NCI-H2227 (cell line): ENCODE results near the gene BAD.
"Not testable (repeated sequence)": the region's sequence is repeated elsewhere in the genome, so short reads cannot be mapped to it uniquely, and the experiment has no call there.

Source experiments
- DNase-seq: peaks from one replicate; lab custom pipeline; 2025; ENCODE audit not compliant: unreplicated experiment; lab: John Stamatoyannopoulos, UW

The BAD gene

GRCh38 chr11:64284048-64284961 lies at the start of gene BAD:
TSS of gene BAD (minus strand) at chr11:64284665. CDS start at chr11:64284368, 297 bp downstream.
- peak; percentile 95 for DNase-seq

DNA sequence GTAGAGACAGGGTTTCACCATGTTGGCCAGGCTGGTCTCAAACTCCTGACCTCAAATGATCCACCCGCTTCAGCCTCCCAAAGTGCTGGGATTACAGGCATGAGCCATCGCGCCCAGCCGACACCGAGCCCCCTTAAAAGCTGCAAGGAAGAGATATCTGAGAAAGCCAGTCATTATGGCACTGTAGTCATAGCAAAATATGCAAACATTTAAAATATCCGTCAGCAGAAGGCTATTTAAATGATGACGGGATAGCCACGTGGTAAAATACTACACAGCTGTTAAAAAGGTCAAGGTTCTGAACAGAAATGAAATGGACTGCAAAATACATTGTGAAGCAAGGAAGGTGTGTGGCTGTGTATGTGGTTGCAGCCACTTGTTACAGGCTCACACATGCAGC lies 49.1 kb upstream of the BAD start:
- no peak for DNase-seq

DNA sequence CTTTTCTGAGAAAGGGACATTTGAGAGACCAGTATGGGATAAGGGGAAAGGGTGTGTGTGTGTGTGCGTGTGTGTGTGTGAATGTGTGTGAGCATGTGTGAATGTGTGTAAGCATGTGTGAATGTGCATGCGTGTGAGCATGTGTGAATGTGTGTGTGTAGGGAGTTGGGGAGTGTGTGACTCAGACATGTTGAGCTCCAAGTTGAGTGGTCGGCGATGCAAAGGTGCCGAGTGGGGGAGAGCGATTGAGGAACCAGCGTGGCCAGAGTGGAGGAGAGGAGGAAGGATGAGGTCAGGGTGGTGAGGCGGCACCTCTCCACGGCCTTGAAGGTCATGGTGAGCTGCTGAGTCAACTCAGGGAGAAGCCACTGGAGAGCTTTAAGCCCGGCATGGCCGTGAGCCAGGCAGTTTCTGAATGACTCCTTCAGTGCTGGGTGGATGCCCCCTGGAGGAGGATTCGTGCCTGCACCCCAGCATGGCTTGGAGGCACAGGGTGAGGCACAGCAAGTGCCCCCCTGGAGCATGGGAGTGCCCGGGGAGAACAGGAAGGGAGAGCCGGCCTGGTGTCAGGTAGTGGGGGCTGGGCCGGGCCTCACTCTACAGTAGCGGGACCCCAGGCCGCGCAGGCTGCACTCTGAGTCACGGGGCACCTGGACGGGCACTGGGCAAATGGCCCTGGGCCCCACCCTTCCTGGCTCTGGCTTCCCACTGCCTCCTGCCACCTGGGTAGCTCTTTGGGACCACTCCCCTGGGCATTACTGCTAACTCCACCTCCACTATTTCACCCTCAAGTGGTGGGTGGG lies 47.3 kb upstream of the BAD start:
- DNase-seq: no peak

DNA sequence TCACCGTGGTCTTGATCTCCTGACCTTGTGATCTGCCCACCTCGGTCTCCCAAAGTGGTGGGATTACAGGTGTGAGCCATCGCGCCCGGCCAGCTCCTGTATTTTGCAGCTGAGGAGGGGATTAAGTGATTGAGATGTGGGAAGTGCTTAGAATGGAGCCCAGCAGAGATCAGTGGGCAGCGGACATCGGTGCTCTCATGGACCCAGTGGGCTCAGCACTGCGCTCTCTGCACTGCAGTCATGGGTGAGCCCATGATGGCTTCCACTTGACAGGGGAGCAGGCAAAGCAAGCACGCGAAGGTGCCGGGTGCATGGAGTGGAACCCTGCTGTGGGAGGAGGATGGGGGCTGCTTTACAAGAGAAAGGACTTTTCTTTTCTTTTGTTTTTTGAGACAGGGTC lies 46.4 kb upstream of the BAD start:
- DNase-seq: no peak

GRCh38 chr11:64327993-64328392 lies 43.5 kb upstream of the BAD start:
- DNase-seq: no peak

DNA sequence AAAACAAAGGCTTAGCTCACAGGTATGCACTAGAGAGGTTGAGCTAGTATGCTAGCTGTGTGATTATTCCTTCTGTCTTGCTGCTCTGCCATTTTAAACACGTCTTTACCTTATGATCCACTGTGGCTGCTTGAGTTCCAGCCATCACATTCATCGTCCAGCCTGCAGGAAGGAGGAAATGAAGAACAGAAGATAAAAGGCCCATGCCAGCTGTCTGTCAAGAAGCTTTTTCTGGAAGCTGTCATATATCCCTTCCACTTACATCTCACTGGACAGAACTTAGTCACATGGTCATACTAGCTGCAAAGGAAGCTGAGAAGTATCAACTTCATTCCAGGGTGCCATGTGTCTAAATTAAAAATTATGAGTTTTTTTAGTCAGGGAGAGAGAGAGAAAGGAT lies 42.9 kb upstream of the BAD start:
- no peak for DNase-seq

DNA sequence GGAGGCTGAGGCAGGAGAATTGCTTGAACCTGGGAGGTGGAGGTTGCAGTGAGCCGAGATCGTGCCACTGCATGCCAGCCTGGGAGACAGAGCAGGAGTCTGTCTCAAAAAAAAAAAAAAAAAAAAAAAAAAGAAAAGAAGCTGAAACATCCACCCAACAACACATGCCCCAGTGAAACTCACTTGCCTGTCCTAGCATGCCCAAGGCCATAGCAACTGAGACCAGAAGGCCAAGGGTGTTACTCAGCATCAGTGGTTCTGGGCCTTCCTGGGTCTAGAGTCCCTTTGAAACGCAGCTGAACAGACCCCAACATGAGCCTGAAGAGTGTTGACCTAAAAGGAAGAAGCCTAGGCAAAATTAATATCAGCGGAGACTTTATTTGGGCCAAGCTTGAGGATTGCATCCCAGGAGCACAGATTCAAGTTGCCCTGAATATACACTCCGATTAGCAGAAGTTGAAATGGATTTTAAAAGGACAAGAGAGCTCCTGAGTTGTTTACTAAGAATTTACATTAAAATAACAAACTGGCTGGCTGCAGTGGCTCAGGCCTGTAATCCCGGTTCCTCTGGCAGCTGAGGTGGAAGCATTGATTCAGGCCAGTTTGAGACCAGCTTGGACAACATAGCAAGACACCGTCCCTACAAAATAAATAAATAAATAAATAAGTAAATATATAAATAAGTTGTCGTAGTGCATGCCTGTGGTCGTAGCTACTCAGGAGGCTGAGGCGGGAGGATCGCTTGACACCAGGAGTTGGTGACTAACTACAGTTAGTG lies 40.4 kb upstream of the BAD start:
- no peak for DNase-seq

- not testable (repeated sequence) for DNase-seq
Measured at GRCh38 chr11:64323984-64324383, 39.5 kb upstream of the BAD start.

- DNase-seq: no peak
Measured at GRCh38 chr11:64323373-64323772, 38.9 kb upstream of the BAD start.

DNA sequence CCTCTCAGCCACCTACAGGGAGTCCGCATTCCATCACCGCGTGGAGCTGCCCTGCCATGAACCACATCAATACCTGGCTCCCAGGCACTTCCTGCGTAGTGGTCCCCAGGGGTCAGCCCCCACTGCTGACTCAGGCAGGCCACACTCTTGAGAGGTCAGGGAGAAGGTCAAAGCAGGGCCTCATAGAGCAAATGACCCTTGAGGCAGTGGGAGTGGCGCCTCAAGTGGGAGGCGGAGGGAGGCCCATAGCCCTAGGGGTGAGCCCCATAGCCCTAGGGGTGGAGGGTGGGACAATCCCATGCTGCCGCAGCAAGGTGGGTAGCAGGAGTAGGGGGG lies 38.4 kb upstream of the BAD start:
- DNase-seq: no peak

- DNase-seq: no peak
Measured at GRCh38 chr11:64321533-64321932, 37.1 kb upstream of the BAD start.

DNA sequence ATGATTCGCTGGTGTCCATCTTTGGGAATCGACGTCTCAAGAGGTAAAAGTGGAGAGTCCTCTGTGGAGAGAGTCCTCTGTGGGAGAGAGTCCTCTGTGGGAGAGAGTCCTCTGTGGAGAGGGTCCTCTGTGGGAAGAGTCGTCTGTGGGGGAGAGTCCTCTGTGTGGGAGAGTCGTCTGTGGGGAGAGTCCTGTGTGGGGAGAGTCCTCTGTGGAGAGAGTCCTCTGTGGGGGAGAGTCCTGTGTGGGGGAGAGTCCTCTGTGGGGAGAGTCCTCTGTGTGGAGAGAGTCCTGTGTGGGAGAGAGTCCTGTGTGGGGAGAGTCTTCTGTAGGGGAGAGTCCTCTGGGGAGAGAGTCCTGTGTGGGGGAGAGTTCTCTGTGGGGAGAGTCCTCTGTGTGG lies 36.6 kb upstream of the BAD start:
- no peak for DNase-seq

DNA sequence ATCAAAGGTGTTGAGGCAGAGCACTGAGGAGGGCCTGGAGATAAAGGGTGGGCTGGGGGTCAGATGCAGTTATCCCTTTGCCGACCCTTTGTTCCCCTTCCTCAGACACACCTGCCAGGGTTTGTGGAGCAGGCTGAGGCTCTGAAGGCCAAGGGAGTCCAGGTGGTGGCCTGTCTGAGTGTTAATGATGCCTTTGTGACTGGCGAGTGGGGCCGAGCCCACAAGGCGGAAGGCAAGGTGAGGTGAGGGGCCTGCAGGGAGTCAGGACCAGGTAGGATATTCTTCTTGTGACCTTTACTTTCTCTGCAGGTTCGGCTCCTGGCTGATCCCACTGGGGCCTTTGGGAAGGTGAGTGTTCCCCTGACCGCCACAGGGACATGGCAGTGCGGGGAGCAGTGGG lies 36.1 kb upstream of the BAD start:
- DNase-seq: no peak

DNA sequence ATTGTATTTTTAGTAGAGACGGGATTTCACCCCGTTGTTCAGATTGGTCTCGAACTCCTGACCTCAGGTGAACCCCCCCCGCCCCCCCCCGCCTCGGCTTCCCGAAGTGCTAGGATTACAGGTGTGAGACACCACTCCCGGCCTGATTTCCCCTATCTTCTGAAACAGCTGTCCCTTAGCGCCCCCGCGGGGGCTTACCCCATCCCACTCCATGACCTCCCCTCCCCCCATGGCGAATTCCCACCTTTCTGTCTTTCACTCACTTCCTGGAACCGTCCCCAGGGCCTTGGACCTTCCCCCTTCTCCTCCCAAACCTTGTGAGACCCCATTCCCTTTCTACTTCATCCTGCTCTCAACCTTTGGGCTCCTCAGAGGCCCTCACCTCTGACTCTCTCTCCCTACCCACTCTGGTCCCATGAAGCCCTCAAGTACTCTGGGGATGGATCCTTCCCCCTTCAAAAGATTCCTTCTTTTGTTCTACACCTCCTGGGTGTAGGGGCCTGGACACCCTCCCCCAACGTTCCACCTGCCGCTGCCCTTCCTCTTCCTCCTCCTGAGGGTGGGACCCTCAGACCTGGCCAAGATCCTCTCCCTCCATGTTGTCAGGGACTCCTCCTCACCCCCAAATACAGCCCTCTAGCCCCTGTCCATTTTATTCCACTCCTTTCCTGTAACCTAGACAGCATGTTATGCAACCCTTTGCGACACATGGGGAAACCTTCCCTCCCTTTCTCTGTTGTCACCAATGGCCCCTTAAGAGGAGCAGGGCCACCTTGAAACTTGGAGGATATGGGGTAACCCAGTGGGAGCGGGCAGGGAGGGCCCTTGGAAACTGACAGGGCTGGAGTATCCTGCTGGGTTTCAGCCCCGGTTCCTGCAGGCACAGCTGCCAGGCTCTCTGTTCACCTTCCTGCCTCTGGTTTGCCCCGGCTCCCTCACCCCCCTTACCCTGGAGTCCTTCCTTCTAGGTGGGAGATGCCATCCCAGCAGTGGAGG lies 34.6 kb upstream of the BAD start:
- no peak for DNase-seq

GRCh38 chr11:64317961-64318765 lies 33.7 kb upstream of the BAD start, which contains the start of gene PRDX5:
TSS of gene PRDX5 (plus strand) at chr11:64318121. CDS start at chr11:64318216, 95 bp downstream.
- peak; percentile 97 for DNase-seq

DNA sequence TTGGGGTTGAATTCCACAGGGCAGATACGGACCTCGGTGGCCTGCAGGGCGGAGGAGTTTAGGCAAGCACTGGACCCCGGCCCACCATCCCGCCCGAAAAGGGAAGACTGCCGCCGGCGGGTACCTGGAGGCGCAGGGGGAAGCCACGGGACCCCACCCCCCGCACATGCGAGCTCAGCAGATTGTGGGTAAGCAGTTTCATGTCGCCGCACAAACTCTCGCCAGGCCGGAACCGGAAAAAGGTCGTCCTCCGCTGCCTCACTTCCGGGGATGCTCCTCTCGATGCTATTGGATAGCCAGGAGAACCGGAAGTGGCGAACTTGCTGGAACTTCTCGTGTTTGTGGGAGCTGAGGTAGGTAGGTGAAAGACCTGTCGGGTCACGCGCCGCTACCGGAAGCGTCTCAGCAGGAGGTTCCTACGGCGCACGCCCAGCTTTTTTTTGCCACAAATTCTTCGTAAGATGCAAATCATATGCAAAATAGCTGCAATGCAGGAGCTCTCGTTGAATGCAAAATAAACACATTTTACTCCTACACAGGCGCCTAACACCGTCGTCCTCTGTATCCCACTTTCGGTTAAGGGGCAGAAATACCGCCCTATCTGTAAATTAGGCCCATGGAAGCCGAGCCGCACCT lies 33.0 kb upstream of the BAD start, which contains the start of gene TRMT112:
TSS of gene TRMT112 (minus strand) at position 235 of the 636 bp plus-strand sequence. CDS start at position 202, 33 bp downstream.
- DNase-seq: peak; percentile 98

- DNase-seq: peak; percentile 59
Measured at GRCh38 chr11:64316672-64317324, 32.3 kb upstream of the BAD start.
